ENCODE results near the gene AUTS2.

AUTS2 gene

GRCh38 chr7:69772718-69773436 lies 174.6 kb downstream of the AUTS2 start:
- no peaks in the 10 kb centered on the region for H3K4me1 ChIP-seq (ENCODE audit: control insufficient read depth in 1 of 2, insufficient read depth in 1 of 2, low read depth in 1 of 2, low read length in 1 of 2)
- H3K36me3 ChIP-seq = no peaks in the 10 kb centered on the region
- no peaks in the 10 kb centered on the region for H3K27me3 ChIP-seq
- no peak overlapping the region for H3K27ac ChIP-seq
- TF ChIP-seq CTCF (IDR thresholded peaks at IDR 0.05) = no peak
- H3K4me3 ChIP-seq (ENCODE audit: low read depth in 1 of 2, low read length in 1 of 2) = no peak overlapping the region
- H3K9me3 ChIP-seq = no peaks in the 10 kb centered on the region

GRCh38 chr7:69773535-69774225 lies 175.4 kb downstream of the AUTS2 start:
- Histone ChIP-seq H3K9me3 (no peaks in the 10 kb centered on the region), H3K4me1 (ENCODE audit: control insufficient read depth in 1 of 2, insufficient read depth in 1 of 2, low read depth in 1 of 2, low read length in 1 of 2) (no peaks in the 10 kb centered on the region), H3K36me3 (no peaks in the 10 kb centered on the region), H3K27me3 (no peaks in the 10 kb centered on the region), H3K4me3 (ENCODE audit: low read depth in 1 of 2, low read length in 1 of 2) (no peak overlapping the region), H3K27ac (no peak overlapping the region)
- no peak for TF ChIP-seq CTCF (IDR thresholded peaks at IDR 0.05)

- Histone ChIP-seq H3K27me3 (no peaks in the 10 kb centered on the region), H3K27ac (no peak overlapping the region), H3K9me3 (no peaks in the 10 kb centered on the region), H3K4me1 (ENCODE audit: control insufficient read depth in 1 of 2, insufficient read depth in 1 of 2, low read depth in 1 of 2, low read length in 1 of 2) (no peaks in the 10 kb centered on the region), H3K4me3 (ENCODE audit: low read depth in 1 of 2, low read length in 1 of 2) (no peak overlapping the region), H3K36me3 (no peaks in the 10 kb centered on the region)
- no peak for TF ChIP-seq CTCF (IDR thresholded peaks at IDR 0.05)
These were observed 177.0 kb downstream of the AUTS2 start for GRCh38 chr7:69775231-69775771.

- Histone ChIP-seq H3K4me1 (ENCODE audit: control insufficient read depth in 1 of 2, insufficient read depth in 1 of 2, low read depth in 1 of 2, low read length in 1 of 2) (no peaks in the 10 kb centered on the region), H3K27me3 (no peaks in the 10 kb centered on the region), H3K36me3 (no peaks in the 10 kb centered on the region), H3K9me3 (no peaks in the 10 kb centered on the region), H3K4me3 (ENCODE audit: low read depth in 1 of 2, low read length in 1 of 2) (no peak overlapping the region), H3K27ac (no peak overlapping the region)
- no peak for TF ChIP-seq CTCF (IDR thresholded peaks at IDR 0.05)
These were observed 178.3 kb downstream of the AUTS2 start for GRCh38 chr7:69776611-69777010.

- Histone ChIP-seq H3K27me3 (no peaks in the 10 kb centered on the region), H3K4me3 (ENCODE audit: low read depth in 1 of 2, low read length in 1 of 2) (no peak overlapping the region), H3K27ac (no peak overlapping the region), H3K36me3 (no peaks in the 10 kb centered on the region), H3K9me3 (no peaks in the 10 kb centered on the region), H3K4me1 (ENCODE audit: control insufficient read depth in 1 of 2, insufficient read depth in 1 of 2, low read depth in 1 of 2, low read length in 1 of 2) (no peaks in the 10 kb centered on the region)
- no peak for TF ChIP-seq CTCF (IDR thresholded peaks at IDR 0.05)
These were observed 179.9 kb downstream of the AUTS2 start for GRCh38 chr7:69778138-69778537.

Measured in neutrophil (primary cell).